Limb (tissue), 2 donors: ENCODE data around the gene TMEM178A.

Source experiments
- DNase-seq, 2 donors: peaks; one replicate each; pipeline ENCODE4 v3.0.0-alpha.2; 2016; ENCODE audit errors: extremely low spot score in 2 of 2

The TMEM178A gene

GRCh38 chr2:39676342-39676741 is 10.6 kb downstream of the TMEM178A start:
- DNase-seq, result no peak

GRCh38 chr2:39678170-39678569 is 12.5 kb downstream of the TMEM178A start:
- DNase-seq, result no peak

GRCh38 chr2:39679805-39680204 is 14.1 kb downstream of the TMEM178A start:
- DNase-seq, result no peak

- no peak for DNase-seq
Measured at GRCh38 chr2:39682066-39682692, 16.5 kb downstream of the TMEM178A start.

- DNase-seq, result no peak
Measured at GRCh38 chr2:39683022-39683699, 17.4 kb downstream of the TMEM178A start.

GRCh38 chr2:39684464-39684863 is 18.7 kb downstream of the TMEM178A start:
- no peak for DNase-seq

GRCh38 chr2:39685126-39685525 is 19.4 kb downstream of the TMEM178A start:
- DNase-seq, result no peak

- no peak for DNase-seq
Measured at GRCh38 chr2:39686456-39686855, 20.7 kb downstream of the TMEM178A start.

- no peak for DNase-seq
Measured at GRCh38 chr2:39688181-39688580, 22.5 kb downstream of the TMEM178A start.

- no peak for DNase-seq
Measured at GRCh38 chr2:39689272-39689841, 23.6 kb downstream of the TMEM178A start.

GRCh38 chr2:39689876-39690275 is 24.2 kb downstream of the TMEM178A start:
- DNase-seq, result no peak

- DNase-seq, result no peak
Measured at GRCh38 chr2:39693245-39693644, 27.5 kb downstream of the TMEM178A start.

- peak; percentile 36 to 40 for DNase-seq
Measured at GRCh38 chr2:39696101-39696553, 30.4 kb downstream of the TMEM178A start.

GRCh38 chr2:39696838-39697237 is 31.1 kb downstream of the TMEM178A start:
- peak in 1 of 2 donors; percentile 82 for DNase-seq

- DNase-seq, result peak; percentile 35 to 41
Measured at GRCh38 chr2:39697454-39697853, 31.7 kb downstream of the TMEM178A start.

GRCh38 chr2:39701137-39701536 is 35.4 kb downstream of the TMEM178A start:
- DNase-seq, result no peak

- DNase-seq, result no peak
Measured at GRCh38 chr2:39703181-39703872, 37.6 kb downstream of the TMEM178A start.

- DNase-seq, result no peak
Measured at GRCh38 chr2:39704540-39704939, 38.8 kb downstream of the TMEM178A start.

- DNase-seq, result no peak
Measured at GRCh38 chr2:39705638-39706037, 39.9 kb downstream of the TMEM178A start.

GRCh38 chr2:39706312-39706711 is 40.6 kb downstream of the TMEM178A start:
- DNase-seq, result no peak

GRCh38 chr2:39706945-39707344 is 41.2 kb downstream of the TMEM178A start:
- no peak for DNase-seq

- DNase-seq, result no peak
Measured at GRCh38 chr2:39708003-39708402, 42.3 kb downstream of the TMEM178A start.
